ENCODE measurements around the gene MCCD1. TPM values are rescaled to one million over a fixed set of nuclear protein-coding genes. Genes with fewer than 3 reads are reported as not detected.
"Not testable (repeated sequence)": the region's sequence is repeated elsewhere in the genome, so short reads cannot be mapped to it uniquely, and the experiment has no call there.

MCCD1 gene
- total and polyA plus RNA-seq, 7 donors, result not detected

DNA sequence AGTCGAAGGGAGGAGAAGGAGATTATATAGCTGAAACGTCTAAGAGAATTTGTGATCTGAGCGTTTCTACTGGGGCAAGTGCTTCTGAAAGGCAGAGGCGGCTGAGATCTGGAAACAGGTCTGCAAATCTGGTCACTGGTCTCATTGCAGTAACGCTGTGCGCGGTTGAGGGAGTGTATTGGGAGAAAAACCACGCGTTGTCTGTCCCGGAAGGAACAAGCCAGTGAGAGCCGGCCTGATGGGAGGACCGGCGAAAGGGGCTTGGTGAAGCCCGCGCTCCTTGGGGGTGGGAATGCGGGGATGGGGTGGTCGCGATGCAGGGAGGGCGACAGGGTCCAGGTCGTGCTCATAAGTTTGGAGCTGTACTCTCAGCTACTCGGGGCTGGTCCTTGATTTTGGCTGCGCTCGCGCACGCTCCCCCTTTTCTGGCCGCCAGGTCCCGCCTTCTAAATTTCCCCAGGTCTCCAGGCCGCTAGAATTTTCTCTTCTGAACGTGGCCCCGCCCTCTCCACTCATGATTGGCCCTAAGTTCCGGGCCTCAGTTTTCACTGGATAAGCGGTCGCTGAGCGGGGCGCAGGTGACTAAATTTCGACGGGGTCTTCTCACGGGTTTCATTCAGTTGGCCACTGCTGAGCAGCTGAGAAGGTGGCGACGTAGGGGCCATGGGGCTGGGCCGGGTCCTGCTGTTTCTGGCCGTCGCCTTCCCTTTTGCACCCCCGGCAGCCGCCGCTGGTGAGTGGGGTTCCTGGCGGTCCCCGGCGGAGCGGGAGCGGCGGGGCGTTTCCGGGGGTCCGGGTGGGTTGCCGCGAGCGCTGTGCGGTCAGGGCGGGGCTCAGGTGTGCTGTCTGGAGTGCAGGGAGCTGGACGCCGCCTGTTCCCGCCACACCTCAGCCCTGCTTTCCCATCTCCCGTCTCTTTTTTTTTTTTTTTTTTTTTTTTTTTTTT is 31.0 kb upstream of the MCCD1 start, which contains the start of gene MICB:
MICB (plus strand) TSS at position 615 of the 946 bp plus-strand sequence; CDS start at position 664, 49 bp downstream.
- peaks cover 0 to 34% (median 25%) of the 10 kb centered on the region in 4 donors for H3K4me1 ChIP-seq
- H3K27ac ChIP-seq, result peak within 1 kb of the TSS in 3 of 4 donors; percentile 30 to 68 (median 50)
- TF ChIP-seq, protein P1, sequence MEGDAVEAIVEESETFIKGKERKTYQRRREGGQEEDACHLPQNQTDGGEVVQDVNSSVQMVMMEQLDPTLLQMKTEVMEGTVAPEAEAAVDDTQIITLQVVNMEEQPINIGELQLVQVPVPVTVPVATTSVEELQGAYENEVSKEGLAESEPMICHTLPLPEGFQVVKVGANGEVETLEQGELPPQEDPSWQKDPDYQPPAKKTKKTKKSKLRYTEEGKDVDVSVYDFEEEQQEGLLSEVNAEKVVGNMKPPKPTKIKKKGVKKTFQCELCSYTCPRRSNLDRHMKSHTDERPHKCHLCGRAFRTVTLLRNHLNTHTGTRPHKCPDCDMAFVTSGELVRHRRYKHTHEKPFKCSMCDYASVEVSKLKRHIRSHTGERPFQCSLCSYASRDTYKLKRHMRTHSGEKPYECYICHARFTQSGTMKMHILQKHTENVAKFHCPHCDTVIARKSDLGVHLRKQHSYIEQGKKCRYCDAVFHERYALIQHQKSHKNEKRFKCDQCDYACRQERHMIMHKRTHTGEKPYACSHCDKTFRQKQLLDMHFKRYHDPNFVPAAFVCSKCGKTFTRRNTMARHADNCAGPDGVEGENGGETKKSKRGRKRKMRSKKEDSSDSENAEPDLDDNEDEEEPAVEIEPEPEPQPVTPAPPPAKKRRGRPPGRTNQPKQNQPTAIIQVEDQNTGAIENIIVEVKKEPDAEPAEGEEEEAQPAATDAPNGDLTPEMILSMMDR (IDR thresholded peaks at IDR 0.05), result no peak
- TF ChIP-seq POLR2A (IDR thresholded peaks at IDR 0.05), result no peak
- peak in 1 of 4 donors; percentile 65 for TF ChIP-seq POLR2AphosphoS5 (IDR thresholded peaks at IDR 0.05)
- TF ChIP-seq EP300 (IDR thresholded peaks at IDR 0.05), result no peak
- H3K4me3 ChIP-seq, result peak within 1 kb of the TSS; percentile 25 to 50 (median 44)
- peaks cover 0 to 2% (median 0%) of the 10 kb centered on the region in 4 donors for H3K9me3 ChIP-seq
- H3K27me3 ChIP-seq, result peaks cover 16 to 82% (median 37%) of the 10 kb centered on the region in 3 donors
- 0 to 1% methylated on average over 64 of the region's 64 CpGs for whole genome bisulfite sequencing, 2 donors
- H3K36me3 ChIP-seq, result no peaks in the 10 kb centered on the region
- peak; percentile 83 for DNase-seq
- intact Hi-C loops (cut with DNase I), result no loop called here

GRCh38 chr6:31498748-31499147 is 30.0 kb upstream of the MCCD1 start:
- DNase-seq, result no peak
- whole genome bisulfite sequencing, 2 donors, result 13 to 25% methylated on average over 21 of the region's 21 CpGs
- Histone ChIP-seq H3K4me3 (no peak overlapping the region), H3K9me3 (peaks cover 0 to 2% (median 0%) of the 10 kb centered on the region in 4 donors), H3K27ac (no peak overlapping the region), H3K27me3 (peaks cover 13 to 76% (median 27%) of the 10 kb centered on the region in 3 donors), H3K36me3 (no peaks in the 10 kb centered on the region), H3K4me1 (peaks cover 0 to 31% (median 25%) of the 10 kb centered on the region in 4 donors)
- intact Hi-C loops (cut with DNase I), result no loop called here
- TF ChIP-seq POLR2AphosphoS5 (IDR thresholded peaks at IDR 0.05), result no peak
- TF ChIP-seq, protein P1 (IDR thresholded peaks at IDR 0.05), result no peak
- no peak for TF ChIP-seq POLR2A (IDR thresholded peaks at IDR 0.05)
- no peak for TF ChIP-seq EP300 (IDR thresholded peaks at IDR 0.05)

DNA sequence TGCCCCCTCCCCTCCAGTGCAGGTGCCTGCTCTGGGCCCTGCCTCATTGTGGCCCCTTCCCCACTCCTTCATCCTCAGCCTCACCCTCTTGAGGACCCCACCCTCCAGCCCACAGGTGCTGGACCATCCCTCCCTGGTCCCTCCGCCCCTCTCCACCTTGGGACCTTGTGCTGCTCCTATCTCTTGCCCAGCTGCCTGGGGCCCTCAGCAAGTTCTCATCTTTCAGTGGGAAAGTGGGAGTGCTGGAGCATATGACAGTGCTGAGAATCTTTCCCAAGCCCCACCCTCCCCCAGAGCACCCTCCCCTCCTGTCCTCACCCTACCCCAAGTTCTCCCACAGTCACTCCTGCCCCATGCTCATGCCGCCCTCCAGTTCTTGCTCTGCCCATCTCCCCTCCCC is 29.1 kb upstream of the MCCD1 start:
- H3K4me3 ChIP-seq; DNase-seq; intact Hi-C loops (cut with DNase I); H3K27ac ChIP-seq; H3K36me3 ChIP-seq; H3K9me3 ChIP-seq: not testable (repeated sequence)
- peaks cover 0 to 24% (median 16%) of the 10 kb centered on the region in 4 donors for H3K4me1 ChIP-seq
- 100% methylated on average over 1 of the region's 2 CpGs for WGBS, 2 donors
- peaks cover 13 to 76% (median 20%) of the 10 kb centered on the region in 3 donors for H3K27me3 ChIP-seq

- Histone ChIP-seq H3K4me1 (peaks cover 0 to 15% (median 10%) of the 10 kb centered on the region in 4 donors), H3K4me3 (no peak overlapping the region), H3K9me3 (peaks cover 0 to 2% (median 0%) of the 10 kb centered on the region in 4 donors), H3K27ac (no peak overlapping the region), H3K27me3 (peaks cover 9 to 73% (median 23%) of the 10 kb centered on the region in 3 donors), H3K36me3 (no peaks in the 10 kb centered on the region)
- DNase-seq, result no peak
- TF ChIP-seq EP300 (IDR thresholded peaks at IDR 0.05) (no peak), POLR2A (IDR thresholded peaks at IDR 0.05) (no peak), POLR2AphosphoS5 (IDR thresholded peaks at IDR 0.05) (no peak)
- TF ChIP-seq, protein P1 (IDR thresholded peaks at IDR 0.05), result no peak
- intact Hi-C loops (cut with DNase I), result no loop called here
These were observed 26.2 kb upstream of the MCCD1 start for GRCh38 chr6:31502586-31502985.

- H3K27ac ChIP-seq; DNase-seq; H3K36me3 ChIP-seq; H3K4me1 ChIP-seq; H3K4me3 ChIP-seq; intact Hi-C loops (cut with DNase I); H3K9me3 ChIP-seq: not testable (repeated sequence)
- WGBS, 2 donors, result 48 to 49% methylated on average over 2 of the region's 2 CpGs
- H3K27me3 ChIP-seq, result peaks cover 0 to 22% (median 11%) of the 10 kb centered on the region in 3 donors
These were observed 19.7 kb upstream of the MCCD1 start for GRCh38 chr6:31509036-31509435.
